Osteocyte (in vitro differentiated cells): ENCODE data around the gene HLCS. TPM values are rescaled to one million over a fixed set of nuclear protein-coding genes. Genes with fewer than 3 reads are reported as not detected.
A peak's percentile ranks its signal among the peaks of the same experiment; 100 is the strongest.

Experiments
- DNase-seq: peaks from one replicate; pipeline ENCODE4 v3.0.0; 2021; ENCODE audit warnings: mixed read lengths; ENCODE audit not compliant: unreplicated experiment; ENCODE audit errors: extremely low spot score
- H3K27ac Mint-ChIP-seq: one replicate; pipeline ENCODE4 v1.8.0; 2021; ENCODE audit warnings: mild to moderate bottlenecking, mixed read lengths; ENCODE audit not compliant: unreplicated experiment
- H3K27me3 Mint-ChIP-seq: one replicate; pipeline ENCODE4 v1.8.0; 2021; ENCODE audit warnings: mixed read lengths; ENCODE audit not compliant: unreplicated experiment
- H3K36me3 Mint-ChIP-seq: one replicate; pipeline ENCODE4 v1.8.0; 2021; ENCODE audit warnings: mixed read lengths; ENCODE audit not compliant: unreplicated experiment
- H3K4me1 Mint-ChIP-seq: one replicate; pipeline ENCODE4 v1.8.0; 2021; ENCODE audit warnings: mixed read lengths; ENCODE audit not compliant: unreplicated experiment
- H3K4me3 Mint-ChIP-seq: one replicate; pipeline ENCODE4 v1.8.0; 2021; ENCODE audit warnings: mild to moderate bottlenecking, moderate library complexity, mixed read lengths; ENCODE audit not compliant: unreplicated experiment
- H3K9me3 Mint-ChIP-seq: one replicate; pipeline ENCODE4 v1.8.0; 2021; ENCODE audit warnings: mixed read lengths; ENCODE audit not compliant: unreplicated experiment
- total RNA-seq: library from RNA; stranded (reverse); gene quantifications from 2 replicates; pipeline ENCODE4 v1.2.1, GENCODE V29; 2021
- TF ChIP-seq, protein P1 (sequence below): fragments of 200-600 bp; sonication (generic); IDR thresholded peaks from 2 replicates; pipeline ENCODE4 v1.5.0; 2021; ENCODE audit warnings: antibody characterized with exemption, mild to moderate bottlenecking, moderate library complexity

Gene HLCS
- total RNA-seq, 1 donor from 2014 or later: 26.7 TPM

DNA sequence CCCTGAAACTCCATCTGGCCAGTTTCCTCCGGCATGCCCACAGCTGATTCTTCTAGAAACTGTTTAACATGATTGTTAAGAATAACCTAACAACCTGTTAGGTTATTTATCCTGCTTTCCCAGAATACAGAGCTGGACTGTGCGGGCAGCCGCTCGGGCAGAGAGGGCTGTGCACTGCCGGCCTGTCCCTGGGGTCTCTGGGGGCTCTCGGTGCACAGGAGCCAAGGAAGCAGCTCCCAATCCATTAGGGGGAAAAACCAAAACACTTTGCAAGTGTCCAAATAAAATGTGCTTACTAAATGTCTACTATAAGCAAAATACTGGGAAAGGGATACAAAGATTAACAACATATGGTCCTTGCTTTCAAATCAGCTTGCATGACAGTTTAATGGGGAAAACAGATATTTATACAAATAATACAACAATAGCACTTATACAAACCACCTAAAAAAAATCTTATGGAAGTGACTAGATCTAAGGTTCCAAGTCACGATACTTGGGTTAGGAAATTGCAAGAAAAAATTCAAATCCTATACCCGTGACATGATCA, 50.7 kb downstream of the HLCS start:
- H3K27ac Mint-ChIP-seq: no peak overlapping the region
- no peaks in the 10 kb centered on the region for H3K9me3 Mint-ChIP-seq
- H3K4me1 Mint-ChIP-seq: peaks cover 28% of the 10 kb centered on the region
- no peaks in the 10 kb centered on the region for H3K27me3 Mint-ChIP-seq
- TF ChIP-seq, protein P1, sequence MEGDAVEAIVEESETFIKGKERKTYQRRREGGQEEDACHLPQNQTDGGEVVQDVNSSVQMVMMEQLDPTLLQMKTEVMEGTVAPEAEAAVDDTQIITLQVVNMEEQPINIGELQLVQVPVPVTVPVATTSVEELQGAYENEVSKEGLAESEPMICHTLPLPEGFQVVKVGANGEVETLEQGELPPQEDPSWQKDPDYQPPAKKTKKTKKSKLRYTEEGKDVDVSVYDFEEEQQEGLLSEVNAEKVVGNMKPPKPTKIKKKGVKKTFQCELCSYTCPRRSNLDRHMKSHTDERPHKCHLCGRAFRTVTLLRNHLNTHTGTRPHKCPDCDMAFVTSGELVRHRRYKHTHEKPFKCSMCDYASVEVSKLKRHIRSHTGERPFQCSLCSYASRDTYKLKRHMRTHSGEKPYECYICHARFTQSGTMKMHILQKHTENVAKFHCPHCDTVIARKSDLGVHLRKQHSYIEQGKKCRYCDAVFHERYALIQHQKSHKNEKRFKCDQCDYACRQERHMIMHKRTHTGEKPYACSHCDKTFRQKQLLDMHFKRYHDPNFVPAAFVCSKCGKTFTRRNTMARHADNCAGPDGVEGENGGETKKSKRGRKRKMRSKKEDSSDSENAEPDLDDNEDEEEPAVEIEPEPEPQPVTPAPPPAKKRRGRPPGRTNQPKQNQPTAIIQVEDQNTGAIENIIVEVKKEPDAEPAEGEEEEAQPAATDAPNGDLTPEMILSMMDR: no peak
- DNase-seq: peak; percentile 42
- H3K4me3 Mint-ChIP-seq: no peak overlapping the region
- peaks cover 3% of the 10 kb centered on the region for H3K36me3 Mint-ChIP-seq

DNA sequence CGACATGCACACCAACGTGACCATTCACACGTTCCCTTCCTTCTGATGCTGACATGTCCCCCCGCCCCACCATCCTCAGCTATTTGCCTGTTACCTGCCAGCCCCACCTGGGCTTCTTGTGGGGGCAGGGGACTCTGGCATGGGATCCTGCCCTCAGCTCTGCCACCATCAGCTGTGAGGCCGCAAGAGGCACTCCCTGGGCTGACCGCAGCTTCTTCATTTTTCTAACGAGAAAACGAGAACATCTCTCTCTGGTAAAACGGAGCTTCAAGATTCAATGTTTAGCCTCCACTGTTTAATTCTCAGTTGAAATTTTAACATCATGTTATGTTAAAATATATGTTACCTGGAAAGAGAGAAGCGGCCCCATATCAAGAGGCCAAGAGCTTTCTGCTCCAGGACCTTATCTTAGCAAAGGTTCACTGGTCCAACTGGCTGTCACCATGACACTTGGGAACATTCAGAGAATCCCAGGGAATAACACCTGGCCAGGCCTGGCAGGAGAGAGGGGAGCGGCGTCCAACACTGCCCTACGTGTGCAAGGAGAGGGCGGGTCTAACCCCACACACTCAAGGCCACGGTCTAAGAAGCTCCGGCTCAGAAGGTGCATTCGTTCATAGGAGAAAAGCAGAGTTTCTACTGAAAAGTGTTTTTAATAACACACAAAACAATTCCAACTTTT, 51.3 kb downstream of the HLCS start:
- Mint-ChIP-seq H3K27ac (no peak overlapping the region), H3K4me1 (peaks cover 34% of the 10 kb centered on the region), H3K9me3 (no peaks in the 10 kb centered on the region), H3K4me3 (no peak overlapping the region), H3K27me3 (no peaks in the 10 kb centered on the region), H3K36me3 (peaks cover 3% of the 10 kb centered on the region)
- TF ChIP-seq, protein P1: no peak
- peak; percentile 42 for DNase-seq

DNA sequence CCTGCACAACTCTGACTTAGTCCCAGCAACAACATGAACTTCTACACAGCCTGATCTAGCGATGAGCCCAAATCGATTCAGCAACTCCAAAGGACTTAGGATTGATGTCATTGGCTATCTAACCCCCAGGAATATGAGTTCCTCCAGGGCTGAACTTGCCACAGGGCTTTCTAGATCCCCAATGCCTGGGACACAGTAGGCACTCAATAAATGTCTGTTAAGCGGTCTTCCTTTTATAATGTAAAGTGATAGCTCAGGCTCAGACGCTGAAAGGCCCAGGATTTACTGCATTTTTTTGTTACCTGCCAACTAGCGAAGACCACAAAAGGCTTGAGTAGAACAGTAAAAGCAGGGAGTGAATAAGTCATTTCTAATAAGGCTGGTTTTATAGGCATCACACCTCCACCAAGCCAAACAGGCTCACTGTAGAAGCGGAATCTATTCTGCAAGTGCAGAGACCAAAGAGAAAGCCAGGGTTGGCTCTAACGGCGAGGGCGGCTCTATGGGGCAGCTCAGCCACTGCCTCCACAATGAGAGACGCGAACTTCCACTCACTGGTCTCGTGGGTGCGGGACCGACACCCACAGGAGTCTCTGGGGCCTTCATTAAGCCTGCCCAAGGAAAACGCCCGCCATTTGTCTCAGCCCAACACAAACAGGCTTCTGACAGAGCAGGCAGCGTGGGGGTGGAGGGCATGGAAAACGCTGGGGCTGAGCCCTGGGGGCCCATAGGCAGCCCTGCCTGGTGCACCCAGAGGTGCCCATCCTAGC, 52.0 kb downstream of the HLCS start:
- TF ChIP-seq, protein P1: no peak
- no peak for DNase-seq
- Mint-ChIP-seq H3K4me1 (peaks cover 42% of the 10 kb centered on the region), H3K27me3 (no peaks in the 10 kb centered on the region), H3K27ac (no peak overlapping the region), H3K9me3 (no peaks in the 10 kb centered on the region), H3K4me3 (no peak overlapping the region), H3K36me3 (peaks cover 3% of the 10 kb centered on the region)

DNA sequence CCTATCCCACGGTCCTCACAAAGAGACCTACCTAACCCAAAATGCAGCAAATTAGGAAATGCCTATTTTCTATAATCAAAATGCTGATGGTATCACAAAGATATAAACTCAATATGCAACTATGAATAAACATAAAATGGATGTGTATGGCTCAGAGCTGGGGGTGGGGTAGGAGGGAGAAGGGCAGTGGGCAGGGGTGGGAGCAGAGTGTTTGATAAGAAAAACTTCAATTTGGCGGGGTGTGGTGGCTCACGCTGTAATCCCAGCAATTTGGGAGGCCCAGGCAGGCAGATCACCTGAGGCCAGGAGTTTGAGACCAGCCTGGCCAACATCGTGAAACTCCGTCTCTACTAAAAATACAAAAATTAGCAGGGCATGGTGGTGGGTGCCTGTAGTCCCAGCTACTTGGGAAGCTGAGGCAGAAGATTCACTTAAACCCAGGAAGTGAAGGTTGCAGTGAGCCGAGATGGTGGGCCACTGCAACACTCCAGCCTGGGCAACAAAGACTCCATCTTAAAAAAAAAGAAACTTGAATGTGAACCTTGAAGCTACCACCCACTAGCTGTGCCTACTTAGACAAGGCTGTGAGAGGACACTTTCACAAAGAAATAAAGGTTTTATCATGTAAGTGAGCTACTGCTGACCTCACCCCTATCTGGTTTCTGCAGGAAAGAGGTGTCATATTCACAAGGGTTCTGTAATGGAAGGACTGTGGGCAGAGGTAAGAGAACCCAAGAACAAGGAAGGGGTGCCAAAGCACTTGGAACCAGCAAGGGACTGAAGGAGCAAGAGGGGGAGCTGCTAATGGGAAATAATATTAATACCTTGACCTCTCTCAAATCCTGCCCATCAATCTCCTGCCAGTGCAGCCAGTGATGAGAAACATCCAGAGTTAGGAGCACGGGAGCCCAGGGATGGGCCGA, 53.0 kb downstream of the HLCS start:
- H3K4me3 Mint-ChIP-seq: no peak overlapping the region
- H3K9me3 Mint-ChIP-seq: no peaks in the 10 kb centered on the region
- H3K27ac Mint-ChIP-seq: no peak overlapping the region
- H3K4me1 Mint-ChIP-seq: peaks cover 41% of the 10 kb centered on the region
- peaks cover 2% of the 10 kb centered on the region for H3K36me3 Mint-ChIP-seq
- TF ChIP-seq, protein P1: no peak
- H3K27me3 Mint-ChIP-seq: no peaks in the 10 kb centered on the region
- peak; percentile 44 for DNase-seq
